A549 treated with CpdA at 1 μM for 4 hours (cell line): ENCODE data around the gene GSDMA. TPM values are rescaled to one million over a fixed set of nuclear protein-coding genes. Genes with fewer than 3 reads are reported as not detected.

Experiments
- total RNA-seq: library from RNA; stranded (reverse); fragments of 200-300 nt; extraction: Qiagen RNA extraction; gene quantifications from 5 replicates; pipeline ENCODE4 v1.2.3, GENCODE V29; 2022; ENCODE audit warnings: low read depth

Gene GSDMA
- total RNA-seq: not detected in 5 replicates

GRCh38 chr17:39962642-39963220 is at the start of gene GSDMA:
TSS of gene GSDMA (plus strand) at chr17:39963004. CDS start at chr17:39965688, 2,684 bp downstream.

GRCh38 chr17:39927101-39927928 is 35.5 kb upstream of the GSDMA start, which contains the start of the genes LRRC3C and ORMDL3:
TSS of gene LRRC3C (plus strand) at chr17:39927732. CDS start at chr17:39941524, 13,792 bp downstream.
TSS of gene ORMDL3 (minus strand) at chr17:39927601. CDS start at chr17:39924203, 3,398 bp downstream.

GRCh38 chr17:39980351-39981206 is 17.8 kb downstream of the GSDMA start, which contains the start of gene PSMD3:
TSS of gene PSMD3 (plus strand) at chr17:39980807. CDS start at chr17:39980971, 164 bp downstream.

GRCh38 chr17:40015005-40015997 is 52.5 kb downstream of the GSDMA start, which contains the start of gene CSF3:
TSS of gene CSF3 (plus strand) at chr17:40015440. CDS start at chr17:40015475, 35 bp downstream.

Other genes starting within 250 kb of the GSDMA start
- 89.4 to 104 TPM (median 92.7 TPM) in 5 replicates for gene MIEN1, start 232.5 kb upstream of the GSDMA start, total RNA-seq
- 4.1 to 7.6 TPM (median 6.6 TPM) in 5 replicates for gene GRB7, start 225.1 kb upstream of the GSDMA start, total RNA-seq
- gene IKZF3, start 98.7 kb upstream of the GSDMA start, total RNA-seq: not detected in 5 replicates
- not detected in 5 replicates for gene ZPBP2, start 94.8 kb upstream of the GSDMA start, total RNA-seq
- gene GSDMB, start 44.4 kb upstream of the GSDMA start, total RNA-seq: 2.5 to 3.6 TPM (median 2.9 TPM) in 5 replicates
- gene ORMDL3, start 35.4 kb upstream of the GSDMA start, total RNA-seq: 36.9 to 44.8 TPM (median 42.1 TPM) in 5 replicates
- not detected in 5 replicates for gene LRRC3C, start 35.3 kb upstream of the GSDMA start, total RNA-seq
- gene PSMD3, start 17.8 kb downstream of the GSDMA start, total RNA-seq: 145 to 182 TPM (median 173 TPM) in 5 replicates
- gene CSF3, start 52.4 kb downstream of the GSDMA start, total RNA-seq: 0.26 TPM in 1 of 5 replicates, not detected in the others
- gene MED24, start 91.4 kb downstream of the GSDMA start, total RNA-seq: 49.0 to 56.0 TPM (median 50.6 TPM) in 5 replicates
- gene THRA, start 100.0 kb downstream of the GSDMA start, total RNA-seq: 13.4 to 16.5 TPM (median 15.2 TPM) in 5 replicates
- 9.2 to 11.3 TPM (median 10.8 TPM) in 5 replicates for gene NR1D1, start 137.6 kb downstream of the GSDMA start, total RNA-seq
- gene MSL1, start 159.0 kb downstream of the GSDMA start, total RNA-seq: 58.1 to 67.6 TPM (median 61.3 TPM) in 5 replicates
- gene CASC3, start 177.5 kb downstream of the GSDMA start, total RNA-seq: 44.2 to 47.1 TPM (median 47.0 TPM) in 5 replicates
- gene RAPGEFL1, start 214.5 kb downstream of the GSDMA start, total RNA-seq: 2.3 to 3.3 TPM (median 2.6 TPM) in 5 replicates